ENCODE results near the gene PDE6B.

DNA sequence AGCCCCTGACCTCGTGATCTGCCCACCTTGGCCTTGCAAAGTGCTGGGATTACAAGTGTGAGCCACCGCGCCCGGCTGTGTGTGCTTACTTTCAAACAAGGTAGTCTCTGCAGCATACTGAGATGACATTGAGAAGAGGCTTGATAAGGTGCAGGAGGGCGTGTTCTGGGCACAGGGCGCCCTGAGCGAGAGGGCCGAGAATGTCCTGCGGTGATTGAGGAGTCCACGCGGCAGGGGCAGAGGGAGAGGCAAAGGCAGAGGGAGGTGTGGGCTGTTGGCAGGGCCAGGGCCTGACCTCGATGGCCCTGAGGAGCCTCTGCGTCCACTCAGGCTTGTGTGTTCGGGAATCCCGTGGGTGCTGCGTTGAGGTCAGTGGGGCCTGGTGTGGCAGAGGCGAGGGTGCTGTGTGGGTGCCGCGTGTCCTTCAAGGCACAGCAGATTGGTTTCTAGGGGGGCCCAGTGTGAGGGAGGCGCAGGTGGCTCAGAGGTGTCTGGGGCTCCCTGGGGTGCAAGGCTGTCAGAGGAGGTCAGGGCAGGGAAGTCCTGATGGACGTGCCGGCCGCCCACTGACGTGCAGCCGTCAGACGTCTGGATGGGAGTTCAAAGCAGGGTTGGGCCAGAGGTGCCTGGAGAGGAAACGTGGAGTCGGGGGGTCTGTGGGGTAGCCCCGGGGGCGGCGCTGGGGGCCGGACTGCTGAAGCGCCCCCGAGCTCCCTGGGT lies 92.4 kb downstream of the PDE6B start:
- TF ChIP-seq POLR2A (IDR thresholded peaks at IDR 0.05), result no peak
- TF ChIP-seq, protein P1, sequence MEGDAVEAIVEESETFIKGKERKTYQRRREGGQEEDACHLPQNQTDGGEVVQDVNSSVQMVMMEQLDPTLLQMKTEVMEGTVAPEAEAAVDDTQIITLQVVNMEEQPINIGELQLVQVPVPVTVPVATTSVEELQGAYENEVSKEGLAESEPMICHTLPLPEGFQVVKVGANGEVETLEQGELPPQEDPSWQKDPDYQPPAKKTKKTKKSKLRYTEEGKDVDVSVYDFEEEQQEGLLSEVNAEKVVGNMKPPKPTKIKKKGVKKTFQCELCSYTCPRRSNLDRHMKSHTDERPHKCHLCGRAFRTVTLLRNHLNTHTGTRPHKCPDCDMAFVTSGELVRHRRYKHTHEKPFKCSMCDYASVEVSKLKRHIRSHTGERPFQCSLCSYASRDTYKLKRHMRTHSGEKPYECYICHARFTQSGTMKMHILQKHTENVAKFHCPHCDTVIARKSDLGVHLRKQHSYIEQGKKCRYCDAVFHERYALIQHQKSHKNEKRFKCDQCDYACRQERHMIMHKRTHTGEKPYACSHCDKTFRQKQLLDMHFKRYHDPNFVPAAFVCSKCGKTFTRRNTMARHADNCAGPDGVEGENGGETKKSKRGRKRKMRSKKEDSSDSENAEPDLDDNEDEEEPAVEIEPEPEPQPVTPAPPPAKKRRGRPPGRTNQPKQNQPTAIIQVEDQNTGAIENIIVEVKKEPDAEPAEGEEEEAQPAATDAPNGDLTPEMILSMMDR (IDR thresholded peaks at IDR 0.05), result no peak
- no peak for TF ChIP-seq EP300 (IDR thresholded peaks at IDR 0.05; ENCODE audit: low read depth)
